PFSK-1 (cell line): ENCODE data around the gene CYTH1.

Experiments
- FOXP2 ChIP-seq: optimal IDR thresholded peaks from 2 replicates; pipeline ENCODE3; 2011; ENCODE audit warnings: borderline replicate concordance, control low read depth, inconsistent platforms; ENCODE audit not compliant: insufficient read depth; ENCODE audit errors: extremely low read length, extremely low read depth
- POLR2AphosphoS5 ChIP-seq: IDR thresholded peaks from 2 replicates; pipeline ENCODE4 v1.6.1; 2012; ENCODE audit warnings: low read depth, mild to moderate bottlenecking, control low read depth, low read length, moderate library complexity
- REST ChIP-seq, 2 experiments: IDR thresholded peaks; 2 replicates each; pipeline versions ENCODE4 v1.6.1 to v1.8.0; 2011 to 2012; ENCODE audit warnings: low read depth in 2 of 2, low read length in 2 of 2, control low read depth in 1 of 2, inconsistent platforms in 1 of 2, mild to moderate bottlenecking in 1 of 2, moderate library complexity in 1 of 2; ENCODE audit not compliant: insufficient read depth in 1 of 2
- SIN3A ChIP-seq: IDR thresholded peaks from 2 replicates; pipeline ENCODE4 v1.6.1; 2012; ENCODE audit warnings: mild to moderate bottlenecking, low read length, moderate library complexity, borderline replicate concordance; ENCODE audit not compliant: insufficient read depth
- TAF1 ChIP-seq: IDR thresholded peaks from 2 replicates; pipeline ENCODE4 v1.6.1; 2012; ENCODE audit warnings: low read length, control low read depth, borderline replicate concordance; ENCODE audit not compliant: insufficient read depth

GRCh38 chr17:78765821-78766220 is 16.3 kb downstream of the CYTH1 start:
- no peak for TF ChIP-seq POLR2AphosphoS5
- TF ChIP-seq SIN3A, result no peak
- no peak for TF ChIP-seq REST (IDR thresholded peaks at IDR 0.05; ENCODE audit: insufficient read depth in 1 of 2, low read depth in 2 of 2, low read length in 2 of 2)
- no peak for TF ChIP-seq TAF1
- no peak for TF ChIP-seq FOXP2
